Measurements from ENCODE around the gene TSC1.

DNA sequence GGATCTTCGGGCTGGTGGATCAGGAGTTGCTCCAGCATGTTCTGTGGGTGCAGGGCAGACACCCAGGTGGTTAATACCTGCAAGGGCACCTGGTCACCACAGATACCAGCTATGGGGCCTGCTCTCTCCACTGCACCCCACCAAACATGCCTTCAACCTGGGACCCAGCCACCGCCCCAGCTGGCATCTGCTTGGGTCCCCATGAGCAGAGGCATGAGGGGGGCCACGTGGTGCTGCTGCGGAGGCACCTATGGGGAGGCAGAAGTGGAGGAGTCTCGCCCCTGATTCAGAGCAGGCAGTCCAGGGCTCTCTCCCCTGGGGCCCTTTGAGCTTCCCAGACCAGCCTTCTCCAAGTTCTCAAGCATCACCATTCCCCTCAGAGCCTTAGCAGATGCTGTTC, 69.3 kb downstream of the TSC1 start:
- no peak for TF ChIP-seq POLR2A (IDR thresholded peaks at IDR 0.05)
- TF ChIP-seq, protein P1, sequence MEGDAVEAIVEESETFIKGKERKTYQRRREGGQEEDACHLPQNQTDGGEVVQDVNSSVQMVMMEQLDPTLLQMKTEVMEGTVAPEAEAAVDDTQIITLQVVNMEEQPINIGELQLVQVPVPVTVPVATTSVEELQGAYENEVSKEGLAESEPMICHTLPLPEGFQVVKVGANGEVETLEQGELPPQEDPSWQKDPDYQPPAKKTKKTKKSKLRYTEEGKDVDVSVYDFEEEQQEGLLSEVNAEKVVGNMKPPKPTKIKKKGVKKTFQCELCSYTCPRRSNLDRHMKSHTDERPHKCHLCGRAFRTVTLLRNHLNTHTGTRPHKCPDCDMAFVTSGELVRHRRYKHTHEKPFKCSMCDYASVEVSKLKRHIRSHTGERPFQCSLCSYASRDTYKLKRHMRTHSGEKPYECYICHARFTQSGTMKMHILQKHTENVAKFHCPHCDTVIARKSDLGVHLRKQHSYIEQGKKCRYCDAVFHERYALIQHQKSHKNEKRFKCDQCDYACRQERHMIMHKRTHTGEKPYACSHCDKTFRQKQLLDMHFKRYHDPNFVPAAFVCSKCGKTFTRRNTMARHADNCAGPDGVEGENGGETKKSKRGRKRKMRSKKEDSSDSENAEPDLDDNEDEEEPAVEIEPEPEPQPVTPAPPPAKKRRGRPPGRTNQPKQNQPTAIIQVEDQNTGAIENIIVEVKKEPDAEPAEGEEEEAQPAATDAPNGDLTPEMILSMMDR (IDR thresholded peaks at IDR 0.05): no peak
- no peak for TF ChIP-seq EP300 (IDR thresholded peaks at IDR 0.05)
- TF ChIP-seq POLR2AphosphoS5 (IDR thresholded peaks at IDR 0.05): no peak

All from suprapubic skin (tissue), 4 donors.